ENCODE measurements around the gene DBT.

DNA sequence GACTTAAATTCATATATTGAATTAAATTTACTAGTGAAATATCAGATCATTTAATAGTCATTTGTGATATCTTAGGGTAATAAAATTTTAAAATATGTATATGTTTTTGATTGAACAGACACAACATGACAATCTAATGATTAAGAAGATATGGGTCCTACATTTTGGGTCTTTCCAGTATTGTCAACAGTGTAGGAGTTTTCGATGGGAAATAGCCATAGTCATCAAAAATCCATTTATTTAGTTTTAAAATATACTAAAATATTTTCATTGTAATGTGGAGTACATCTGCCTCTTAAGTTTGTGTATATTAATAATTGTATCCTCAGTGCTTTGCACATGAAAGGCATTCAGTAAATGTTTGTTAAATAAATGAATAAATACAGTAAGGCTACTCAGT lies 102.7 kb downstream of the DBT start:
- TF ChIP-seq EP300 (IDR thresholded peaks at IDR 0.05) (no peak), POLR2A (IDR thresholded peaks at IDR 0.05) (no peak), POLR2AphosphoS5 (IDR thresholded peaks at IDR 0.05) (no peak)
- TF ChIP-seq, protein P1, sequence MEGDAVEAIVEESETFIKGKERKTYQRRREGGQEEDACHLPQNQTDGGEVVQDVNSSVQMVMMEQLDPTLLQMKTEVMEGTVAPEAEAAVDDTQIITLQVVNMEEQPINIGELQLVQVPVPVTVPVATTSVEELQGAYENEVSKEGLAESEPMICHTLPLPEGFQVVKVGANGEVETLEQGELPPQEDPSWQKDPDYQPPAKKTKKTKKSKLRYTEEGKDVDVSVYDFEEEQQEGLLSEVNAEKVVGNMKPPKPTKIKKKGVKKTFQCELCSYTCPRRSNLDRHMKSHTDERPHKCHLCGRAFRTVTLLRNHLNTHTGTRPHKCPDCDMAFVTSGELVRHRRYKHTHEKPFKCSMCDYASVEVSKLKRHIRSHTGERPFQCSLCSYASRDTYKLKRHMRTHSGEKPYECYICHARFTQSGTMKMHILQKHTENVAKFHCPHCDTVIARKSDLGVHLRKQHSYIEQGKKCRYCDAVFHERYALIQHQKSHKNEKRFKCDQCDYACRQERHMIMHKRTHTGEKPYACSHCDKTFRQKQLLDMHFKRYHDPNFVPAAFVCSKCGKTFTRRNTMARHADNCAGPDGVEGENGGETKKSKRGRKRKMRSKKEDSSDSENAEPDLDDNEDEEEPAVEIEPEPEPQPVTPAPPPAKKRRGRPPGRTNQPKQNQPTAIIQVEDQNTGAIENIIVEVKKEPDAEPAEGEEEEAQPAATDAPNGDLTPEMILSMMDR (IDR thresholded peaks at IDR 0.05): no peak

Data from stomach (tissue), 4 donors.